Measurements from ENCODE around the gene CEP97. TPM values are rescaled to one million over a fixed set of nuclear protein-coding genes. Genes with fewer than 3 reads are reported as not detected.

Gene CEP97
- total and polyA plus RNA-seq, 9 of the 15 experiments (the other 6 are each of a cell fraction or from before 2014, with no cell fraction given): 2.0 to 10.1 (median 4.3) TPM

GRCh38 chr3:101779047-101779821, 54.8 kb downstream of the CEP97 start, which contains the start of gene NXPE3 (continued):
- TF ChIP-seq TCF7 (IDR thresholded peaks at IDR 0.05; ENCODE audit: borderline replicate concordance) (no peak), ZNF830 (CRISPR knock-in tag; IDR thresholded peaks at IDR 0.05) (no peak), MEIS2 (IDR thresholded peaks at IDR 0.05; ENCODE audit: partially characterized antibody) (peak; percentile 40), TEAD4 (IDR thresholded peaks at IDR 0.05; ENCODE audit: low read length) (no peak), TEAD4 (CRISPR knock-in tag; IDR thresholded peaks at IDR 0.05; ENCODE audit: borderline replicate concordance) (no peak), ZNF263 (CRISPR knock-in tag; IDR thresholded peaks at IDR 0.05; ENCODE audit: borderline replicate concordance) (no peak), CREM (IDR thresholded peaks at IDR 0.05; ENCODE audit: low read depth) (peak; percentile 37; the same call in 1 of the 2 replicates), SRF (CRISPR knock-in tag; IDR thresholded peaks at IDR 0.05) (no peak), FOXK2 (conservative IDR thresholded peaks at IDR 0.05 in 1 of 2, IDR thresholded peaks at IDR 0.05 in 1 of 2; ENCODE audit: low read depth in 2 of 2) (no peak), ARHGAP35 (IDR thresholded peaks at IDR 0.05; ENCODE audit: partially characterized antibody) (no peak), ZBTB7A (IDR thresholded peaks at IDR 0.05; ENCODE audit: borderline replicate concordance, control insufficient read depth, low read depth, low read length) (0 out of 2 replicates have a peak, but pooled peaks have one; percentile 32), FOXP1 (CRISPR knock-in tag; IDR thresholded peaks at IDR 0.05) (peak; percentile 27; the same call in 1 of the 2 replicates), ZNF507 (tag; conservative IDR thresholded peaks at IDR 0.05) (no peak)
- TF ChIP-seq, protein P1, sequence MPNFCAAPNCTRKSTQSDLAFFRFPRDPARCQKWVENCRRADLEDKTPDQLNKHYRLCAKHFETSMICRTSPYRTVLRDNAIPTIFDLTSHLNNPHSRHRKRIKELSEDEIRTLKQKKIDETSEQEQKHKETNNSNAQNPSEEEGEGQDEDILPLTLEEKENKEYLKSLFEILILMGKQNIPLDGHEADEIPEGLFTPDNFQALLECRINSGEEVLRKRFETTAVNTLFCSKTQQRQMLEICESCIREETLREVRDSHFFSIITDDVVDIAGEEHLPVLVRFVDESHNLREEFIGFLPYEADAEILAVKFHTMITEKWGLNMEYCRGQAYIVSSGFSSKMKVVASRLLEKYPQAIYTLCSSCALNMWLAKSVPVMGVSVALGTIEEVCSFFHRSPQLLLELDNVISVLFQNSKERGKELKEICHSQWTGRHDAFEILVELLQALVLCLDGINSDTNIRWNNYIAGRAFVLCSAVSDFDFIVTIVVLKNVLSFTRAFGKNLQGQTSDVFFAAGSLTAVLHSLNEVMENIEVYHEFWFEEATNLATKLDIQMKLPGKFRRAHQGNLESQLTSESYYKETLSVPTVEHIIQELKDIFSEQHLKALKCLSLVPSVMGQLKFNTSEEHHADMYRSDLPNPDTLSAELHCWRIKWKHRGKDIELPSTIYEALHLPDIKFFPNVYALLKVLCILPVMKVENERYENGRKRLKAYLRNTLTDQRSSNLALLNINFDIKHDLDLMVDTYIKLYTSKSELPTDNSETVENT (CRISPR knock-in tag; IDR thresholded peaks at IDR 0.05): no peak
- TF ChIP-seq, protein P2, sequence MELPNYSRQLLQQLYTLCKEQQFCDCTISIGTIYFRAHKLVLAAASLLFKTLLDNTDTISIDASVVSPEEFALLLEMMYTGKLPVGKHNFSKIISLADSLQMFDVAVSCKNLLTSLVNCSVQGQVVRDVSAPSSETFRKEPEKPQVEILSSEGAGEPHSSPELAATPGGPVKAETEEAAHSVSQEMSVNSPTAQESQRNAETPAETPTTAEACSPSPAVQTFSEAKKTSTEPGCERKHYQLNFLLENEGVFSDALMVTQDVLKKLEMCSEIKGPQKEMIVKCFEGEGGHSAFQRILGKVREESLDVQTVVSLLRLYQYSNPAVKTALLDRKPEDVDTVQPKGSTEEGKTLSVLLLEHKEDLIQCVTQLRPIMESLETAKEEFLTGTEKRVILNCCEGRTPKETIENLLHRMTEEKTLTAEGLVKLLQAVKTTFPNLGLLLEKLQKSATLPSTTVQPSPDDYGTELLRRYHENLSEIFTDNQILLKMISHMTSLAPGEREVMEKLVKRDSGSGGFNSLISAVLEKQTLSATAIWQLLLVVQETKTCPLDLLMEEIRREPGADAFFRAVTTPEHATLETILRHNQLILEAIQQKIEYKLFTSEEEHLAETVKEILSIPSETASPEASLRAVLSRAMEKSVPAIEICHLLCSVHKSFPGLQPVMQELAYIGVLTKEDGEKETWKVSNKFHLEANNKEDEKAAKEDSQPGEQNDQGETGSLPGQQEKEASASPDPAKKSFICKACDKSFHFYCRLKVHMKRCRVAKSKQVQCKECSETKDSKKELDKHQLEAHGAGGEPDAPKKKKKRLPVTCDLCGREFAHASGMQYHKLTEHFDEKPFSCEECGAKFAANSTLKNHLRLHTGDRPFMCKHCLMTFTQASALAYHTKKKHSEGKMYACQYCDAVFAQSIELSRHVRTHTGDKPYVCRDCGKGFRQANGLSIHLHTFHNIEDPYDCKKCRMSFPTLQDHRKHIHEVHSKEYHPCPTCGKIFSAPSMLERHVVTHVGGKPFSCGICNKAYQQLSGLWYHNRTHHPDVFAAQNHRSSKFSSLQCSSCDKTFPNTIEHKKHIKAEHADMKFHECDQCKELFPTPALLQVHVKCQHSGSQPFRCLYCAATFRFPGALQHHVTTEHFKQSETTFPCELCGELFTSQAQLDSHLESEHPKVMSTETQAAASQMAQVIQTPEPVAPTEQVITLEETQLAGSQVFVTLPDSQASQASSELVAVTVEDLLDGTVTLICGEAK (IDR thresholded peaks at IDR 0.05): no peak
- TF ChIP-seq, protein P2 (CRISPR knock-in tag; IDR thresholded peaks at IDR 0.05): no peak

Data from K562 (cell line).